OCI-LY7 (cell line): ENCODE data around the gene TXNDC2. TPM values are rescaled to one million over a fixed set of nuclear protein-coding genes. Genes with fewer than 3 reads are reported as not detected.
"Not testable (repeated sequence)": the region's sequence is repeated elsewhere in the genome, so short reads cannot be mapped to it uniquely, and the experiment has no call there.

Experiments
- BruUV-seq: library from RNA; stranded (reverse); fragments of 400-500 nt; replicated peaks from 2 replicates; lab custom pipeline; 2021; lab: Mats Ljungman, UMichigan
- CTCF ChIA-PET: fragments of 300-600 bp; sonication (Branson Sonifier 250); formaldehyde crosslinking; loops from one replicate; lab custom pipeline; 2022; ENCODE audit warnings: antibody characterized with exemption; ENCODE audit not compliant: unreplicated experiment; lab: Charles Lee
- POLR2A ChIA-PET: fragments of 300-600 bp; sonication (Branson Sonifier 250); formaldehyde crosslinking; loops from one replicate; lab custom pipeline; 2022; ENCODE audit warnings: antibody characterized with exemption; lab: Charles Lee
- DNase-seq: peaks from one replicate; pipeline ENCODE4 v3.0.0-alpha.2; 2015; ENCODE audit warnings: low spot score
- H2AFZ ChIP-seq: fragments of 200-600 bp; sonication (generic), shearing (Covaris generic); 2 replicates; pipeline ENCODE4 v1.6.1; 2014; ENCODE audit warnings: mild to moderate bottlenecking, antibody characterized with exemption, low read length, moderate library complexity
- H3K27ac ChIP-seq: fragments of 200-600 bp; sonication (generic); 2 replicates; pipeline ENCODE4 v1.5.1; 2014; ENCODE audit warnings: mixed run types, low read depth, mild to moderate bottlenecking, moderate library complexity, low read length, inconsistent platforms; ENCODE audit not compliant: poor library complexity, severe bottlenecking
- H3K36me3 ChIP-seq: fragments of 200-600 bp; sonication (generic); 2 replicates; pipeline ENCODE4 v1.6.1; 2014; ENCODE audit warnings: mild to moderate bottlenecking, antibody characterized with exemption, low read length, moderate library complexity, mixed read lengths; ENCODE audit not compliant: insufficient read depth
- H3K4me1 ChIP-seq: fragments of 200-600 bp; sonication (generic); 2 replicates; pipeline ENCODE4 v1.5.1; 2014; ENCODE audit warnings: mild to moderate bottlenecking, low read length; ENCODE audit not compliant: insufficient read depth, poor library complexity, severe bottlenecking
- H3K4me2 ChIP-seq: fragments of 200-600 bp; sonication (generic); 2 replicates; pipeline ENCODE4 v1.6.1; 2014; ENCODE audit warnings: mild to moderate bottlenecking, low read length
- H3K4me3 ChIP-seq: fragments of 200-600 bp; sonication (generic); 2 replicates; pipeline ENCODE4 v1.5.1; 2014; ENCODE audit warnings: mild to moderate bottlenecking, low read depth, low read length; ENCODE audit not compliant: poor library complexity, severe bottlenecking
- H3K79me2 ChIP-seq: fragments of 200-600 bp; sonication (generic); 2 replicates; pipeline ENCODE4 v1.6.1; 2016; ENCODE audit warnings: low read depth, mild to moderate bottlenecking, low read length, moderate library complexity, mixed read lengths; ENCODE audit not compliant: insufficient read depth
- H3K9me2 ChIP-seq: fragments of 200-600 bp; sonication (generic); 2 replicates; pipeline ENCODE4 v1.6.1; 2016; ENCODE audit warnings: mild to moderate bottlenecking, low read length, mixed read lengths; ENCODE audit not compliant: insufficient read depth
- H3K9me3 ChIP-seq: fragments of 200-600 bp; sonication (generic); 2 replicates; pipeline ENCODE4 v1.6.1; 2014; ENCODE audit warnings: mild to moderate bottlenecking, mixed run types, low read length, mixed read lengths
- H4K20me1 ChIP-seq: fragments of 200-600 bp; sonication (generic); 2 replicates; pipeline ENCODE4 v1.6.1; 2014; ENCODE audit warnings: mild to moderate bottlenecking, antibody characterized with exemption, low read length, moderate library complexity, mixed read lengths; ENCODE audit not compliant: insufficient read depth
- EZH2phosphoT487 ChIP-seq: fragments of 200-600 bp; sonication (generic); IDR thresholded peaks from 2 replicates; pipeline ENCODE4 v1.6.1; 2018; ENCODE audit warnings: low read depth, borderline replicate concordance, mild to moderate bottlenecking, mixed run types, antibody characterized with exemption, low read length, moderate library complexity, mixed read lengths
- intact Hi-C: fragments of 100-400 bp; cut with micrococcal nuclease; formaldehyde crosslinking; loops from one replicate; pipeline ENCODE4 v1.10.0; 2022; ENCODE audit not compliant: unreplicated experiment
- total RNA-seq, 2 experiments: library from RNA; depleted of rRNA in 1 of 2; stranded (reverse); fragments of >200 nt in 1 of 2; shearing (Covaris generic) in 1 of 2; gene quantifications; 2 replicates each; pipeline ENCODE4 v1.2.3, GENCODE V29; 2014 to 2022
- TF ChIP-seq, protein P1 (sequence below): fragments of 200-600 bp; sonication (generic); conservative IDR thresholded peaks from 2 replicates; pipeline ENCODE4 v1.5.1; 2014; ENCODE audit warnings: mild to moderate bottlenecking, antibody characterized with exemption, low read length, moderate library complexity, mixed read lengths

TXNDC2 gene
- total RNA-seq, 2 experiments from 2014 or later, result not detected

- TF ChIP-seq, protein P1, sequence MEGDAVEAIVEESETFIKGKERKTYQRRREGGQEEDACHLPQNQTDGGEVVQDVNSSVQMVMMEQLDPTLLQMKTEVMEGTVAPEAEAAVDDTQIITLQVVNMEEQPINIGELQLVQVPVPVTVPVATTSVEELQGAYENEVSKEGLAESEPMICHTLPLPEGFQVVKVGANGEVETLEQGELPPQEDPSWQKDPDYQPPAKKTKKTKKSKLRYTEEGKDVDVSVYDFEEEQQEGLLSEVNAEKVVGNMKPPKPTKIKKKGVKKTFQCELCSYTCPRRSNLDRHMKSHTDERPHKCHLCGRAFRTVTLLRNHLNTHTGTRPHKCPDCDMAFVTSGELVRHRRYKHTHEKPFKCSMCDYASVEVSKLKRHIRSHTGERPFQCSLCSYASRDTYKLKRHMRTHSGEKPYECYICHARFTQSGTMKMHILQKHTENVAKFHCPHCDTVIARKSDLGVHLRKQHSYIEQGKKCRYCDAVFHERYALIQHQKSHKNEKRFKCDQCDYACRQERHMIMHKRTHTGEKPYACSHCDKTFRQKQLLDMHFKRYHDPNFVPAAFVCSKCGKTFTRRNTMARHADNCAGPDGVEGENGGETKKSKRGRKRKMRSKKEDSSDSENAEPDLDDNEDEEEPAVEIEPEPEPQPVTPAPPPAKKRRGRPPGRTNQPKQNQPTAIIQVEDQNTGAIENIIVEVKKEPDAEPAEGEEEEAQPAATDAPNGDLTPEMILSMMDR, result no peak
- TF ChIP-seq EZH2phosphoT487, result no peak
- Histone ChIP-seq H3K27ac (no peak overlapping the region), H4K20me1 (no peaks in the 10 kb centered on the region), H3K9me3 (no peaks in the 10 kb centered on the region), H3K4me3 (no peak overlapping the region), H3K9me2 (no peaks in the 10 kb centered on the region), H3K36me3 (no peaks in the 10 kb centered on the region), H3K4me1 (no peaks in the 10 kb centered on the region), H3K79me2 (no peaks in the 10 kb centered on the region), H2AFZ (no peak overlapping the region), H3K4me2 (no peak overlapping the region)
- POLR2A ChIA-PET, result interaction anchor here (0.6 kb wide), 1 partner anchor 321 kb away, joined by 3 read pairs; no protein-coding TSS in a partner anchor
- CTCF ChIA-PET, result no interaction called here
- no TSS peak for BruUV-seq
- no peak for DNase-seq
- intact Hi-C loops, result no loop called here
These were observed 8.8 kb downstream of the TXNDC2 start for GRCh38 chr18:9894454-9895068.

GRCh38 chr18:9897129-9897528, 11.4 kb downstream of the TXNDC2 start:
- no peaks in the 10 kb centered on the region for H3K4me1 ChIP-seq
- H3K4me2 ChIP-seq, result no peak overlapping the region
- H3K27ac ChIP-seq, result no peak overlapping the region
- BruUV-seq, result no TSS peak
- intact Hi-C loops, result no loop called here
- H4K20me1 ChIP-seq, result no peaks in the 10 kb centered on the region
- H3K79me2 ChIP-seq, result no peaks in the 10 kb centered on the region
- TF ChIP-seq, protein P1, result no peak
- TF ChIP-seq EZH2phosphoT487, result no peak
- no peaks in the 10 kb centered on the region for H3K36me3 ChIP-seq
- H3K4me3 ChIP-seq, result no peak overlapping the region
- no peaks in the 10 kb centered on the region for H3K9me3 ChIP-seq
- no peak for DNase-seq
- H2AFZ ChIP-seq, result no peak overlapping the region
- CTCF ChIA-PET, result no interaction called here
- POLR2A ChIA-PET, result interaction anchor here (0.9 kb wide), 1 partner anchor 47 kb away, joined by 4 read pairs; no protein-coding TSS in a partner anchor
- H3K9me2 ChIP-seq, result no peaks in the 10 kb centered on the region

GRCh38 chr18:9897787-9898291, 12.1 kb downstream of the TXNDC2 start:
- CTCF ChIA-PET, result interaction anchor here (0.7 kb wide), 1 partner anchor 48 kb away, joined by 3 read pairs; no protein-coding TSS in a partner anchor
- H2AFZ ChIP-seq, POLR2A ChIA-PET, BruUV-seq, H3K36me3 ChIP-seq, H3K4me2 ChIP-seq, H3K79me2 ChIP-seq, intact Hi-C loops, H3K9me2 ChIP-seq, H3K4me1 ChIP-seq, H4K20me1 ChIP-seq, H3K4me3 ChIP-seq, H3K27ac ChIP-seq, H3K9me3 ChIP-seq, DNase-seq: not testable (repeated sequence)
